Measurements from ENCODE around the gene KRT34. TPM values are rescaled to one million over a fixed set of nuclear protein-coding genes. Genes with fewer than 3 reads are reported as not detected.

The KRT34 gene
- 2.2 and 4.7 TPM in 2 replicates for total RNA-seq

GRCh38 chr17:41381943-41382342 lies at the start of gene KRT34:
Gene KRT34 (minus strand): TSS chr17:41382306. CDS start chr17:41382246, 60 bp downstream.

GRCh38 chr17:41424111-41424635 lies 42.1 kb upstream of the KRT34 start, which contains the start of gene KRT37:
Gene KRT37 (minus strand): TSS chr17:41424585. CDS start chr17:41424523, 62 bp downstream.

GRCh38 chr17:41396996-41397660 lies 15.0 kb upstream of the KRT34 start, which contains the start of gene KRT31:
Gene KRT31 (minus strand): TSS chr17:41397608. CDS start chr17:41397539, 69 bp downstream.

GRCh38 chr17:41369713-41370112 lies 12.4 kb downstream of the KRT34 start, which contains the start of gene KRT33B:
Gene KRT33B (minus strand): TSS chr17:41369813. CDS start chr17:41369750, 63 bp downstream.

GRCh38 chr17:41350381-41350878 lies 31.7 kb downstream of the KRT34 start, which contains the start of gene KRT33A:
Gene KRT33A (minus strand): TSS chr17:41350828. CDS start chr17:41350767, 61 bp downstream.

Other genes with a start within 250 kb of the KRT34 start
- not detected in 2 replicates for gene KRTAP4-6, start 241.8 kb downstream of the KRT34 start, total RNA-seq
- gene KRTAP4-5, start 232.5 kb downstream of the KRT34 start, total RNA-seq = not detected in 2 replicates
- not detected in 2 replicates for gene KRTAP4-4, start 221.6 kb downstream of the KRT34 start, total RNA-seq
- not detected in 2 replicates for gene KRTAP4-3, start 214.1 kb downstream of the KRT34 start, total RNA-seq
- not detected in 2 replicates for gene KRTAP4-2, start 204.1 kb downstream of the KRT34 start, total RNA-seq
- gene KRTAP4-1, start 197.4 kb downstream of the KRT34 start, total RNA-seq = not detected in 2 replicates
- not detected in 2 replicates for gene KRTAP9-1, start 192.4 kb downstream of the KRT34 start, total RNA-seq
- not detected in 2 replicates for gene KRTAP9-2, start 155.7 kb downstream of the KRT34 start, total RNA-seq
- not detected in 2 replicates for gene KRTAP9-3, start 149.9 kb downstream of the KRT34 start, total RNA-seq
- not detected in 2 replicates for gene KRTAP9-8, start 144.3 kb downstream of the KRT34 start, total RNA-seq
- not detected in 2 replicates for gene KRTAP9-4, start 132.6 kb downstream of the KRT34 start, total RNA-seq
- gene KRTAP9-9, start 126.9 kb downstream of the KRT34 start, total RNA-seq = not detected in 2 replicates
- gene KRTAP9-6, start 116.9 kb downstream of the KRT34 start, total RNA-seq = not detected in 2 replicates
- not detected in 2 replicates for gene KRTAP9-7, start 106.6 kb downstream of the KRT34 start, total RNA-seq
- gene KRTAP29-1, start 79.5 kb downstream of the KRT34 start, total RNA-seq = not detected in 2 replicates
- not detected in 2 replicates for gene KRTAP16-1, start 73.0 kb downstream of the KRT34 start, total RNA-seq
- gene KRTAP17-1, start 66.6 kb downstream of the KRT34 start, total RNA-seq = not detected in 2 replicates
- not detected in 2 replicates for gene KRT33A, start 31.5 kb downstream of the KRT34 start, total RNA-seq
- gene KRT33B, start 12.5 kb downstream of the KRT34 start, total RNA-seq = not detected in 2 replicates
- not detected in 2 replicates for gene KRT31, start 15.3 kb upstream of the KRT34 start, total RNA-seq
- not detected in 2 replicates for gene KRT37, start 42.3 kb upstream of the KRT34 start, total RNA-seq
- under 0.01 TPM in 1 of 2 replicates, not detected in the other for gene KRT38, start 58.7 kb upstream of the KRT34 start, total RNA-seq
- not detected in 2 replicates for gene KRT32, start 85.1 kb upstream of the KRT34 start, total RNA-seq
- not detected in 2 replicates for gene KRT35, start 98.8 kb upstream of the KRT34 start, total RNA-seq
- gene KRT36, start 107.6 kb upstream of the KRT34 start, total RNA-seq = 0.22 TPM in 1 of 2 replicates, not detected in the other
- not detected in 2 replicates for gene KRT13, start 123.3 kb upstream of the KRT34 start, total RNA-seq
- 3.3 TPM in 1 of 2 replicates, not detected in the other for gene KRT15, start 136.6 kb upstream of the KRT34 start, total RNA-seq
- gene KRT19, start 146.0 kb upstream of the KRT34 start, total RNA-seq = 154 and 259 TPM in 2 replicates
- not detected in 2 replicates for gene KRT9, start 189.8 kb upstream of the KRT34 start, total RNA-seq
- 1.0 TPM in 1 of 2 replicates, not detected in the other for gene KRT14, start 204.6 kb upstream of the KRT34 start, total RNA-seq
- gene KRT16, start 230.5 kb upstream of the KRT34 start, total RNA-seq = not detected in 2 replicates
- gene KRT17, start 242.3 kb upstream of the KRT34 start, total RNA-seq = 0.66 and 5.2 TPM in 2 replicates

All from placental pericyte (primary cell).